NCI-H128 (cell line): ENCODE data around the gene GINS1.
"Not testable (repeated sequence)": the region's sequence is repeated elsewhere in the genome, so short reads cannot be mapped to it uniquely, and the experiment has no call there.

ENCODE experiments used
- DNase-seq: peaks from one replicate; lab custom pipeline; 2025; ENCODE audit not compliant: unreplicated experiment; lab: John Stamatoyannopoulos, UW

Gene GINS1

DNA sequence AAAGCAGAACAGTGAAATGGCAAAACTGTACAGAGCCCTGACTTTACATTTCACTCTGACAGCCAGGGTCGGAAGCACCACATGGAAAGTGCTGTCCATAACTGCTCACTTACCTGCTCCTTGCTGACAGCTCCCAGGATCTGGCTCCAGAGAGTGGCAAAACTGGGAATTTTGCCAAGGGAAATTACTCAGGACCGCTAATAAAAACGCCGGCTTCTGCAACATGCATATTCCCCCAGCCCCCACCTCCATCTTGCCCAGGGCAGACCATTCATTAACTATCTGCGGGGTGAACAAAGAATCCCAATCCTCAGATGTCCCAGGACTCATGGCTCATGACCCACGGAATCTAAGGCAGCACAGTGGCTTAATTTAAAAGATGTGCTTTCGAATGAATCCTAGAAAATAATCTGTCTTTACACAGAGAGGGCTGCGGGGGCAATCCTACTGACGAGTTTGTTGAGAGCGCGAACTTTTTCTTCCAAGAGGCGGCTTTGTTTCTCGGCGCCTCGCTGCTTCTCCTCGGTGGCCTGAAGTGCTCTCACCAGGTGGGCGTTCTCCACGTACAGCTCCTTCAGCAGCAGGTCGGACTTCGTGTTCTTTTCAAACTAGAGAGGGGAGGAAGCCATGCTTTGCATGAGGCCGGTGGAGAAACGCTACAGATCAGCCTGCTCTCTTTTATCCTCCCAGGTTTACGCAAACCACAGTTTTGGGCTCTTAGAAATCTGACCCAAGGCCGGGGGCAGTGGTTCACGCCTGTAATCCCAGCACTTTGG, 45.8 kb downstream of the GINS1 start:
- DNase-seq, result no peak

- no peak for DNase-seq
Observed at GRCh38 chr20:25454153-25454900, 46.9 kb downstream of the GINS1 start.

- DNase-seq, result no peak
Observed at GRCh38 chr20:25457886-25458680, 50.6 kb downstream of the GINS1 start.

DNA sequence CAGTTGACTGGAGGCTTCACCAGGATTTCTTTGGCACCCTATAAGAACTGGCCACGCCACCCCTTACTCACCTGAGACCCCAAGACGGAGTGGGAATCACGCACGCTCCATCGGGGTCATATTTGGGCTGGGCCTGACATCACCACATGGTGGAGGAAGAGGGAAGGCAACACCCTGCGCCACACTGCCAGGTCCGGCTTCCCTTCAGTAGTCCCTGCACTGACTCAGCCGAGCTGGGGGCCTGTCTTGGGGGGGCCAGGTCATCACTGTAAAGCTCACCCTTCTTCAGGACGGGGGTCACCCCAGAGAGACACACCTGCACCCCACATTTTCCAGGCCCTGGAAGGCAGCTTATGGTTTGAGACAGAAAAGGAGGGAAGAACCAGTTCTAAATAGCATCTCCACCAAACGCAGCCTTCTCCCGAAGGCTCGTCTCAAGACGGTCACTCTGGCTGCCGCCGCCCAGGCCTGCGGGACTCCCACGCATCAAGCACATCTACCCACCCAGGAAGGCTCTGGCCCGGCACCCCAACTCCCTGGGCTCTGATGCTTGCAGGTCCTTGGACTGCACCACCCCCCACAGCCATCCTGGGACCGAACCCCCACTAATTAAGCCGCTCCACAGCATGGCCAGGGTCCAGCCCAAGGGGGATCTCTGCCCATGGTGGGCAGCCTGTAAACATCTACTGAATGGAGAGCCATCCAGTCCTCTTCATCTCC, 51.8 kb downstream of the GINS1 start:
- no peak for DNase-seq

DNA sequence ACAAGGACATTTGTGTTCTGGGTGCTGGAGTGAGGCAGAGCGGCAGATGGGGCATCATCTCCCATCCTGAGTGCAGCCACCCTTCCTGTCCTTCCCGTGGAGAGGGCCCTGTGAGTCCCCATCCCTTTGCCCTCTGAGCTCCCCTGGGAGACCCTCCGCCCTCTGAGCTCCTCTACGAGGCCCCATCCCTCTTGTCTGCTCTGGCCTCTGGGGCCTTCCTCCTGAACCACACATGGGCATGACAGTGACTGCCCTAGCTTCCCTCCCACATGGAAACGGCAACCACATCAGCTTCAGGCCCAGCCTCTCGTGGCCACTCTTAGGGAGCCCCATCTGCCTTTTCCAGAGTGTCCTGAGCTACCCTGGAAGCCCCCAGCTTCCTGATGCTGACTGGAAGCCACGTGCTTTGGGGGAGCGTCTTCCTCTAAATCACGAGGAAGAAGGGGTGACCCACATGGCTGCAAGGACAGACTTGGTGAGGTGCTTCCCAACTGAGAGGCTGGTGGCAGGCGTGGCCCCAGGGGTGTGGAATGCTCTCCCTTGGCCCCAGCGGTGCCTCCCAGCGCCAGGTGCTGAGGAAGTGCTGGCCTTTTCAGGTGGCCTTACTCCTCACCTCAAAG, 52.6 kb downstream of the GINS1 start:
- DNase-seq, result no peak

DNA sequence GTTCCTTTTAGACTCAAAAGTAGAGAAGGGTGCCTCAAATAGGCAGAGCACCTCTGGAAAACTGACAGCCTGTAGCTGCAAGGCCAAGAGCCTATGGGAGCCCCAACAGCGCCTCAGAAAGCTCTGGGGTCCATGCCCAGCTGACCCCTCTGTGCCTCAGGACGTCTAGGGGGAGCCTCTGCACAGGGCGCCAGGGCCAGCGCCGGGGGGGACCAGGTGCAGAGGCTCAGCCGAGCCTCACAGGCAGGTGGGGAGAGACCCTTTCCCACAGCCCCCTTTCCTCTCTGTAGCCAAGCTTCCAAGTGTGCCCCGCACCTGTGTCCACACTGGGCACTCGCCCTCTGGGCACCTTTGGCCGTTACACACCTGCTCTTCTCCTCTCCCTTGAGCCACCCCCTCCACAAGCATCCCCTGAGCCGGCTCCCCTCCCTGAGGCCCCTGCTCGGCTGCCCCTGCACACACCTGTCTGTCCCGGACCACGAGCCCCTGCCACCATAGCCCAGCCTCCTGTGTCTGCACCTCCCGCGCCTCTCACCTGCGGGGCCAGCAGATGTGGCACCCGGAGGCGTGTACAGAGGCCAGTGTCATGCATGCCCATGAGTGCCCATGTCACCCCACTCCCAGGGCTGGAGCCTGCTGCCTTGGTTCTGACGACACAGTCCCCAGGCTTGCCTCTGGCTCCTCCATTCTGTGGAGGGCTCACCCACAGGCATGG, 53.2 kb downstream of the GINS1 start:
- DNase-seq, result no peak

- no peak for DNase-seq
Observed at GRCh38 chr20:25461281-25461650, 53.8 kb downstream of the GINS1 start.

DNA sequence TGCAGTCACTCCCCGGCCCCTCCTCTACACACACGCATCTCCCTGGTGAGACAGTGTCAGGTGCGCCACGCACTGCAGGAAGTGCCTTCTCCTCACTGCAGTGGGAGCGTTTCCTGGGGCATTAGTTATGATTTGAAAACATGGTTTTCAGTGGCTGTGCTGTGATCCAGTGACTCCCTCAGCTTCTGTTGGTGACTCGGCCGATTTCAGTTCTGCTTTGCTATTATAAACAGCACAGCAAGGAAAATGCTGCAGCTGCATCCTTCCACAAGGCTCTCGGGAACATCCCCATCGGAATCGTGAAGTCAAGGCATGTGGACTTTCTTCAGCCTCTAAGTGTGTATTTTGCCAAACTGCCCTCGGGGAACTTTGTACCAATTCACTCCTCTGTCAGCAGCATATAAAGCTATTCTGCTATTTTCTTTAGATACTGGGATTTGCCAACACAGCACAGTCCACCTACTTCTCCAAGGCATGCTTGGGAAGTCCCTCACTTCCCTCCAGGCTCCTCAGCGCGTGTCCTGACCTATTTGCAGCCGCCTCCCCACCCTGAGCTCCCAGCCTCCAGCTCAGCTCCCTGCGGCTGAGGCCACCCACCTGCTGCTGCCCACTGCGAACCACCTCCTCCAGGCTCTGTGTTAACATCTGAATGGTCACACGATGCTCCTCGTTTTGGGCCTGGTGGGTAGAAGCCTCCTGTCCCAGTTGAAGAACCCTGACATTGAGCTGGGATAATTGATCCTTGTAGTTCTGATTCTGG, 54.5 kb downstream of the GINS1 start:
- no peak for DNase-seq

GRCh38 chr20:25464501-25465242, 57.2 kb downstream of the GINS1 start:
- no peak for DNase-seq

DNA sequence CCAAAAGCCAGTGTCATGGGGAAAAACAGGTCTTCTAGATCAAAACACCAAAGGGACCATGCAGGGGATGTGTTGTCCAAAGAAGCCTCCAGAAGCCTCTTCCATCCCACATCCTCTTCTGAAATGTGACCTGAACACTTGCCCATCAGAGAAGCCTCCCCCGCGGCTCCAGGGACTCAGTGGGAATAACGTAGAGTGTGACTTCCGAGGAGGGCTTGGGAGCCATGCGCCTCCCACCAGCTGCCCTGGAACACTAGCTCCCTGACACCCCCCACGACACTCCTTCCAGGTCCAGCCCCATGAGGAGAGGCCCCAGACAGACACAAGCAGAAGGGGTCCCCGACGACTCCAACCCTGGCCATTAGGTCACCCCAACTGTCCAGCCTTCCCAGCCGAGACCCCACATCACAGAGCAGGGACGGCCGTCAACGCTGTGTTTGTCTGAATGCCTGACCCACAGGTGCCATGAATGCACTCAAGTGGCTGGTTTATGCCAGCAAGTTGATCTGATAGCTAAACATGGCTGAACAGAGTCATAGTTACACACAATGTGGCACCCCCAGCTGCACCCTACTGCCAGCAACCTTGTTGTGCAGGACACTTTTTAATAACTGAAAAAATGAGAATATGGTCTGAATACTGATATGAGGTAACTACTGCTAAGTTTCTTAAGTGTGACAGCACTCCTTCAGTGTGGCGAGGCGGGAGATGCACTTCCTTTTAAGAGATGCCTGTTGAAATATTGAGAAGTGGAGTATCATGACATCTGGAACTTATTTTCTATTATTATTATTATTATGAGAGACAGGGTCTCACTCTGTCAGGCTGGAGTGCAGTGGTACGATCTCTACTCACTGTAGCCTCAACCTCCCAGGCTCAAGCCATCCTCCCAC, 58.0 kb downstream of the GINS1 start:
- DNase-seq, result no peak

DNA sequence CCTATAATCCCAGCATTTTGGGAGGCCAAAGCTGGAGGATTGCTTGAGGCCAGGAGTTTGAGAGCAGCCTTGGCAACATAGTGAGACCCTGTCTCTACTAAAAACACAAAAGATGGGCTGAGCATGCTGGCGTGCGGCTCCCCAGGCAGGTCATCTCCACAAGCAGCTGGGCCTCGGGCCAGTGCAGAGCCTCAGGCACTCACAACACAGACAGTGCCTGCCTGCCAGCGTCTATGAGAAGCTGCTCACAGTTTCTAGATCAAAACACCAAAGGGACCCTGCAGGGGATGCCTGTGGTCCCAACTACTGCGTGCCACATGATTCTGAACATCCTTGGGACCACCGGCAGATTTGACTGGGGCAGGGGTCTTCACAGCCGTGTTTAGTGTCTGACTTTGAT, 59.4 kb downstream of the GINS1 start:
- DNase-seq, result no peak

DNA sequence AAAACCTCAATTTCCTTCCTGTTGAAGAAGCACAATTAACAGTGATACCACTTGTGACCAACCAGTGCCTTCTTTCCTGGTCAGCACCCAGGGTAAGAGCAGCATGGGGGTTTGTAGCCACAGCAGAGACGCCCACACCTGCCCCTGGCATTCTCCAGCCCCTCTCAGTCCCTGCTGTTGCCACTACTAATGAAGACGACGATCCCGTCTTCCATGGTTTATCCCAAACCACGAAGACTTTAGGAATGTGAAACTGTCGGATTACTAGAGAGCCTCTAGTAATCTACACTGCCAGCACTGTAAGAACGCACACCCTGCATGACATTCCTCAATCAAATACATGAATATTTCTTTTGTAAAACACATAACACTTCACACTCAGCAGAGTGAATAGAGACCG, 60.0 kb downstream of the GINS1 start:
- DNase-seq, result no peak

GRCh38 chr20:25468126-25469075, 60.9 kb downstream of the GINS1 start:
- DNase-seq, result no peak

- DNase-seq, result no peak
Observed at GRCh38 chr20:25469558-25469957, 62.1 kb downstream of the GINS1 start.

GRCh38 chr20:25470045-25470444, 62.6 kb downstream of the GINS1 start:
- DNase-seq, result no peak

- DNase-seq, result no peak
Observed at GRCh38 chr20:25471020-25471419, 63.5 kb downstream of the GINS1 start.

DNA sequence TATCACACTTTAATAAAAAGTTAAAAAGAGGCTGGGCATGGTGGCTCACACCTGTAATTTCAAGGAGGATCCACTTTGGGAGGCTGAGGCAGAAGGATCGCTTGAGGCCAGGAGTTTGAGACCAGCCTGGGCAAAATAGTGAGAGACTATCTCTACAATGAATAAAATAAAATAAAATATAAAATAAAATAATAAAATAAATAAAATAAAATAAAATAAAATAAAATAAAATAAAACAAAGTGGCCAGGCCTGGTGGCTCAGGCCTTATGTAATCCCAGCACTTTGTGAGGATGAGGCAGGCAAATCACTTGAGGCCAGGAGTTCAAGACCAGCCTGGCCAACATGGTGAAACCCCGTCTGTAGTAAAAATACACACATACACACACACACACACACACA, 65.8 kb downstream of the GINS1 start:
- not testable (repeated sequence) for DNase-seq
